H7 (cell line): ENCODE measurements around the gene ACOT9. TPM values are rescaled to one million over a fixed set of nuclear protein-coding genes. Genes with fewer than 3 reads are reported as not detected.

Source experiments
- DNase-seq: peaks from one replicate; pipeline ENCODE4 v3.0.0; 2012
- H3K27me3 ChIP-seq: 2 replicates; pipeline ENCODE4 v1.6.0; 2011; ENCODE audit warnings: mild to moderate bottlenecking, low read length; ENCODE audit not compliant: control insufficient read depth, insufficient read depth
- H3K36me3 ChIP-seq: replicated peaks from 2 replicates; pipeline ENCODE4 v1.5.1; 2011; ENCODE audit warnings: low read length; ENCODE audit not compliant: control insufficient read depth, insufficient read depth
- H3K4me3 ChIP-seq: 2 replicates; pipeline ENCODE4 v1.5.1; 2011; ENCODE audit warnings: low read depth, mild to moderate bottlenecking, control low read depth, low read length, moderate library complexity; ENCODE audit not compliant: insufficient read depth
- total RNA-seq: library from RNA; depleted of rRNA; stranded (reverse); fragments of >200 nt; shearing (Covaris generic); gene quantifications from 2 replicates; pipeline ENCODE4 v1.2.3, GENCODE V29; 2014; rRNA removed

The ACOT9 gene
- total RNA-seq = 47.0 and 48.5 TPM in 2 replicates

GRCh38 chrX:23742697-23743622 lies at the start of gene ACOT9:
TSS of gene ACOT9 (minus strand) at chrX:23743276. CDS start at chrX:23743144, 132 bp downstream.
- Histone ChIP-seq H3K4me3 (peak within 1 kb of the TSS; percentile 72), H3K27me3 (no peaks in the 10 kb centered on the region), H3K36me3 (no peaks in the 10 kb centered on the region)
- peak; percentile 92 for DNase-seq

- Histone ChIP-seq H3K36me3 (peaks cover 4% of the 10 kb centered on the region), H3K4me3 (no peak overlapping the region), H3K27me3 (no peaks in the 10 kb centered on the region)
- no peak for DNase-seq
These were observed 47.0 kb upstream of the ACOT9 start for GRCh38 chrX:23790155-23790497.

GRCh38 chrX:23789386-23790154 lies 46.5 kb upstream of the ACOT9 start:
- no peak overlapping the region for H3K4me3 ChIP-seq
- peaks cover 4% of the 10 kb centered on the region for H3K36me3 ChIP-seq
- DNase-seq = no peak
- no peaks in the 10 kb centered on the region for H3K27me3 ChIP-seq

GRCh38 chrX:23788946-23789345 lies 45.9 kb upstream of the ACOT9 start:
- Histone ChIP-seq H3K36me3 (peaks cover 4% of the 10 kb centered on the region), H3K4me3 (no peak overlapping the region), H3K27me3 (no peaks in the 10 kb centered on the region)
- DNase-seq = no peak

GRCh38 chrX:23788521-23788920 lies 45.4 kb upstream of the ACOT9 start:
- peaks cover 4% of the 10 kb centered on the region for H3K36me3 ChIP-seq
- no peaks in the 10 kb centered on the region for H3K27me3 ChIP-seq
- no peak overlapping the region for H3K4me3 ChIP-seq
- DNase-seq = no peak

GRCh38 chrX:23787745-23788118 lies 44.7 kb upstream of the ACOT9 start:
- no peaks in the 10 kb centered on the region for H3K27me3 ChIP-seq
- peaks cover 4% of the 10 kb centered on the region for H3K36me3 ChIP-seq
- no peak overlapping the region for H3K4me3 ChIP-seq
- no peak for DNase-seq

GRCh38 chrX:23786268-23786815 lies 43.3 kb upstream of the ACOT9 start:
- DNase-seq = no peak
- Histone ChIP-seq H3K4me3 (no peak overlapping the region), H3K36me3 (peaks cover 4% of the 10 kb centered on the region), H3K27me3 (no peaks in the 10 kb centered on the region)

GRCh38 chrX:23785580-23785979 lies 42.5 kb upstream of the ACOT9 start:
- H3K27me3 ChIP-seq = no peaks in the 10 kb centered on the region
- no peak overlapping the region for H3K4me3 ChIP-seq
- DNase-seq = no peak

GRCh38 chrX:23784470-23785331 lies 41.6 kb upstream of the ACOT9 start:
- DNase-seq = no peak
- no peak overlapping the region; the same call in 1 of the 2 replicates for H3K4me3 ChIP-seq
- H3K27me3 ChIP-seq = no peaks in the 10 kb centered on the region
- H3K36me3 ChIP-seq = peaks cover 4% of the 10 kb centered on the region

More at GRCh38 chrX:23785580-23785979, 42.5 kb upstream of the ACOT9 start:
- peaks cover 4% of the 10 kb centered on the region for H3K36me3 ChIP-seq

GRCh38 chrX:23783589-23784469 lies 40.8 kb upstream of the ACOT9 start:
- no peak for DNase-seq
- no peaks in the 10 kb centered on the region for H3K27me3 ChIP-seq
- H3K36me3 ChIP-seq = peaks cover 4% of the 10 kb centered on the region
- peak overlapping the region; percentile 90 for H3K4me3 ChIP-seq

- peak; percentile 97 for DNase-seq
- Histone ChIP-seq H3K27me3 (no peaks in the 10 kb centered on the region), H3K4me3 (peak within 1 kb of the TSS; percentile 90), H3K36me3 (peaks cover 4% of the 10 kb centered on the region)
These were observed 40.0 kb upstream of the ACOT9 start, which contains the start of gene SAT1 for GRCh38 chrX:23782863-23783588. TSS of gene SAT1 (plus strand) at chrX:23783173. CDS start at chrX:23783352, 179 bp downstream.

- no peak for DNase-seq
- no peaks in the 10 kb centered on the region for H3K27me3 ChIP-seq
- H3K36me3 ChIP-seq = peaks cover 4% of the 10 kb centered on the region
- no peak overlapping the region for H3K4me3 ChIP-seq
These were observed 39.4 kb upstream of the ACOT9 start for GRCh38 chrX:23782455-23782854.

GRCh38 chrX:23779025-23779424 lies 35.9 kb upstream of the ACOT9 start:
- no peak for DNase-seq
- Histone ChIP-seq H3K27me3 (no peaks in the 10 kb centered on the region), H3K4me3 (no peak overlapping the region), H3K36me3 (no peaks in the 10 kb centered on the region)
